ENCODE measurements around the gene CLEC16A. TPM values are rescaled to one million over a fixed set of nuclear protein-coding genes. Genes with fewer than 3 reads are reported as not detected.

The CLEC16A gene
- total and polyA plus RNA-seq, 9 of the 15 experiments (the other 6 are each of a cell fraction or from before 2014, with no cell fraction given): 1.00 to 22.3 (median 10.0) TPM

- no peak overlapping the region for H3K4me3 ChIP-seq
- in situ Hi-C loops (cut with MboI): loop anchor here (10.0 kb wide), 1 partner anchor 245 kb away; the partner anchor contains the start of gene RMI2
- H3K36me3 ChIP-seq (ENCODE audit: control insufficient read depth, insufficient read depth, low read length): peaks cover 13% of the 10 kb centered on the region; the same call in 1 of the 3 replicates
- 74% methylated on average over 7 of the region's 7 CpGs for WGBS (ENCODE audit: insufficient coverage, low coverage, missing lambda C conversion rate)
- H4K20me1 ChIP-seq (replicated peaks; ENCODE audit: control insufficient read depth, insufficient read depth, low read length): 0 out of 2 replicates have a peak, but pooled peaks cover 7% of the 10 kb centered on the region
- intact Hi-C loops (cut with micrococcal nuclease): loop anchor here (2.0 kb wide), 1 partner anchor 27 kb away; no protein-coding TSS in a partner anchor
- H3K9me1 ChIP-seq (ENCODE audit: control insufficient read depth, insufficient read depth, low read length): peaks cover 4% of the 10 kb centered on the region
- no TSS peak for BruUV-seq (replicated peaks)
- ChIA-PET POLR2A (interaction anchor here (0.8 to 3.7 kb wide), 8 partner anchors 8 to 155 kb away, joined by 3 to 36 read pairs (median 3); partner anchors contain the start of gene SOCS1), CTCF (ENCODE audit: low intra/inter-chr PET ratio) (no interaction called here)
- H3K79me2 ChIP-seq (ENCODE audit: control insufficient read depth, insufficient read depth, low read length): no peaks in the 10 kb centered on the region
- FAIRE-seq (no peak), ATAC-seq (no peak), DNase-seq (ENCODE audit: extremely low read depth in 1 of 4, low spot score in 3 of 4) (no peak)
- no peaks in the 10 kb centered on the region for H3K9me3 ChIP-seq (replicated peaks; ENCODE audit: control insufficient read depth, insufficient read depth, low read depth, low read length)
- no peak overlapping the region for H3K4me2 ChIP-seq (ENCODE audit: insufficient read depth, low read length)
- H3K9ac ChIP-seq (ENCODE audit: insufficient read depth in 1 of 2, low read depth in 2 of 2, low read length in 2 of 2): peak overlapping the region in 1 of 2 experiments; percentile 11; a peak in 1 of 4 replicates
- no peak overlapping the region for H2AFZ ChIP-seq (ENCODE audit: low read depth, low read length)
- TF ChIP-seq RBM25 (IDR thresholded peaks at IDR 0.05; ENCODE audit: low read depth, low read length, severe bottlenecking): peak; percentile 58
- TF ChIP-seq USF2 (CRISPR knock-in tag; IDR thresholded peaks at IDR 0.05): no peak
- peak in 1 of 2 experiments; percentile 51; a peak in 1 of 4 replicates for TF ChIP-seq RCOR1 (IDR thresholded peaks at IDR 0.05; ENCODE audit: borderline replicate concordance in 1 of 2, low read depth in 2 of 2, low read length in 2 of 2)
- peak; percentile 69; the same call in 1 of the 2 replicates for TF ChIP-seq BCOR (IDR thresholded peaks at IDR 0.05)
- peak overlapping the region; percentile 61; the same call in 2 of the 3 replicates for H3K27ac ChIP-seq (ENCODE audit: extremely low read depth, low read depth, low read length)
- H3K4me1 ChIP-seq (replicated peaks in 1 of 2; ENCODE audit: control insufficient read depth in 2 of 2, insufficient read depth in 2 of 2, low read length in 2 of 2): peaks cover 49 to 60% of the 10 kb centered on the region in 2 experiments
- no peaks in the 10 kb centered on the region for H3K27me3 ChIP-seq (ENCODE audit: control insufficient read depth in 2 of 2, insufficient read depth in 2 of 2, low read length in 2 of 2)
Observed at GRCh38 chr16:11099672-11100205, 155.4 kb downstream of the CLEC16A start.

All from K562 (cell line).